Heart left ventricle (tissue), 13 donors: ENCODE data around the gene WDR73.
"Not testable (repeated sequence)": the region's sequence is repeated elsewhere in the genome, so short reads cannot be mapped to it uniquely, and the experiment has no call there.

ENCODE experiments used
- POLR2A ChIP-seq, 2 donors: fragments of 450-650 bp; IDR thresholded peaks; one replicate each; pipeline ENCODE4 v1.6.1; 2017; ENCODE audit warnings: antibody characterized with exemption in 2 of 2, mild to moderate bottlenecking in 2 of 2, moderate library complexity in 2 of 2
- TF ChIP-seq, protein P1 (sequence below), 12 donors: fragments of 200-600 bp; sonication (generic) in 4 of 12; IDR thresholded peaks; one replicate each; pipeline versions ENCODE4 v1.5.0 to v1.8.0; 2018 to 2022; ENCODE audit warnings: antibody characterized with exemption in 12 of 12, mild to moderate bottlenecking in 5 of 12
- donor health status: ischemic (EF 13 %, LVEDD 7.1; RV severe dilation, severe dysfunction).
- donor health status: DM: no; HTN: yes; CAD: no.
- donor health status: DM: no; HTN: no; CAD: no.
- donor health status: ischemic (EF 25% LVEDD 6.9; RV normal size, moderate dysfunction).
- donor health status: ischemic (EF 25% LVEDD 5.7; RV mildly dilated, moderate dysfunction).
- donor health status: ischemic (EF 35%, LVEDD 5.7; RV mildly dilated, moderate dysfunction).
- donor health status: nonischemic (EF 11% LVEDD 7.7; RV severe dilation, severe dysfunction).
- donor health status: DM: yes; HTN: yes; CAD: no.
- donor health status: PGD.
- donor health status: ischemic (EF 29% LVEDD 5.4; RV normal size, mild dysfunction).
- donor health status: nonischemic (EF 23%, LVEDD 6.1; RV moderate dilation, normal function).

DNA sequence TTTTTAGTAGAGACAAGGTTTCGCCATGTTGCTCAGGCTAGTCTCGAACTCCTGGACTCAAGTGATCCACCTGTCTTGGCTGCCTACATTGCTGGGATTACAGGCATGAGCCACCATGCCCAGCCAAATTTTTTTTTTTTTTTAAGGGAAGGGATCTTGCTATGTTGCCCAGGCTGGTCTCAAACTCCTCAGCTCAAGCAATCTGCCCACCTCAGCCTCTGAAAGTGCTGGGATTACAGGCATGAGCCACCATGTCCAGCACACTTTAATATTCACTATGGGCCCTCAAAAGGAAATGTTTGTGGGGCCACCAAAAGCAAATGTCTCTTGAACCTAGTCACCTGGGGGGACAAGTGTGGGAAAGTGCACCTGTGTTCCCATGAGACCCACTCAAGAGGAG lies 11.4 kb downstream of the WDR73 start:
- TF ChIP-seq, protein P1, sequence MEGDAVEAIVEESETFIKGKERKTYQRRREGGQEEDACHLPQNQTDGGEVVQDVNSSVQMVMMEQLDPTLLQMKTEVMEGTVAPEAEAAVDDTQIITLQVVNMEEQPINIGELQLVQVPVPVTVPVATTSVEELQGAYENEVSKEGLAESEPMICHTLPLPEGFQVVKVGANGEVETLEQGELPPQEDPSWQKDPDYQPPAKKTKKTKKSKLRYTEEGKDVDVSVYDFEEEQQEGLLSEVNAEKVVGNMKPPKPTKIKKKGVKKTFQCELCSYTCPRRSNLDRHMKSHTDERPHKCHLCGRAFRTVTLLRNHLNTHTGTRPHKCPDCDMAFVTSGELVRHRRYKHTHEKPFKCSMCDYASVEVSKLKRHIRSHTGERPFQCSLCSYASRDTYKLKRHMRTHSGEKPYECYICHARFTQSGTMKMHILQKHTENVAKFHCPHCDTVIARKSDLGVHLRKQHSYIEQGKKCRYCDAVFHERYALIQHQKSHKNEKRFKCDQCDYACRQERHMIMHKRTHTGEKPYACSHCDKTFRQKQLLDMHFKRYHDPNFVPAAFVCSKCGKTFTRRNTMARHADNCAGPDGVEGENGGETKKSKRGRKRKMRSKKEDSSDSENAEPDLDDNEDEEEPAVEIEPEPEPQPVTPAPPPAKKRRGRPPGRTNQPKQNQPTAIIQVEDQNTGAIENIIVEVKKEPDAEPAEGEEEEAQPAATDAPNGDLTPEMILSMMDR (IDR thresholded peaks at IDR 0.05), result not testable (repeated sequence)
- TF ChIP-seq POLR2A (IDR thresholded peaks at IDR 0.05), result not testable (repeated sequence)
